WTC11 (cell line): Measurements from ENCODE around the gene EPHB3. TPM values are rescaled to one million over a fixed set of nuclear protein-coding genes. Genes with fewer than 3 reads are reported as not detected.
A peak's percentile ranks its signal among the peaks of the same experiment; 100 is the strongest.

Source experiments
- ATF1 ChIP-seq: sonication (generic); formaldehyde crosslinking; IDR thresholded peaks from 2 replicates; pipeline ENCODE4 v1.8.1; 2023; ENCODE audit warnings: mild to moderate bottlenecking, moderate library complexity, missing genetic modification reagents
- CREB1 ChIP-seq: sonication (generic); formaldehyde crosslinking; IDR thresholded peaks from 2 replicates; pipeline ENCODE4 v1.8.0; 2023; ENCODE audit warnings: mild to moderate bottlenecking, missing genetic modification reagents
- ELF4 ChIP-seq: sonication (generic); formaldehyde crosslinking; IDR thresholded peaks from 2 replicates; pipeline ENCODE4 v1.8.1; 2022; ENCODE audit warnings: low read depth, mild to moderate bottlenecking, moderate library complexity, missing genetic modification reagents
- FOXJ3 ChIP-seq: sonication (generic); formaldehyde crosslinking; IDR thresholded peaks from 2 replicates; pipeline ENCODE4 v1.9.0; 2021; ENCODE audit warnings: missing genetic modification reagents, mild to moderate bottlenecking, borderline replicate concordance
- GABPB1 ChIP-seq: sonication (generic); formaldehyde crosslinking; IDR thresholded peaks from 2 replicates; pipeline ENCODE4 v1.8.1; 2023; ENCODE audit warnings: mild to moderate bottlenecking, missing genetic modification reagents
- GTF2I ChIP-seq: fragments of 250-450 bp; sonication (Bioruptor Pico); conservative IDR thresholded peaks from 2 replicates; pipeline ENCODE4 v1.4.0; 2021; ENCODE audit warnings: mild to moderate bottlenecking
- NFATC4 ChIP-seq: fragments of 250-450 bp; sonication (Bioruptor Pico); IDR thresholded peaks from 2 replicates; pipeline ENCODE4 v1.9.0; 2021; ENCODE audit warnings: mild to moderate bottlenecking
- NR1H2 ChIP-seq: sonication (generic); formaldehyde crosslinking; IDR thresholded peaks from 2 replicates; pipeline ENCODE4 v1.9.0; 2021; ENCODE audit warnings: mild to moderate bottlenecking, moderate library complexity, missing genetic modification reagents
- OVOL2 ChIP-seq: fragments of 250-450 bp; sonication (Bioruptor Pico); IDR thresholded peaks from 2 replicates; pipeline ENCODE4 v1.9.0; 2021; ENCODE audit warnings: mild to moderate bottlenecking, borderline replicate concordance
- ZNF138 ChIP-seq: sonication (generic); formaldehyde crosslinking; conservative IDR thresholded peaks from 2 replicates; pipeline ENCODE4 v1.8.1; 2022; ENCODE audit warnings: mild to moderate bottlenecking, moderate library complexity, missing genetic modification reagents
- ZNF232 ChIP-seq: sonication (generic); formaldehyde crosslinking; IDR thresholded peaks from 2 replicates; pipeline ENCODE4 v1.8.0; 2022; ENCODE audit warnings: mild to moderate bottlenecking, missing genetic modification reagents
- total RNA-seq: library from RNA; stranded (reverse); gene quantifications from 3 replicates; pipeline ENCODE4 v1.2.3, GENCODE V29; 2021
- TF ChIP-seq, protein P1 (sequence below): fragments of 250-450 bp; sonication (Bioruptor Pico); IDR thresholded peaks from 2 replicates; pipeline ENCODE4 v2.1.2; 2022; ENCODE audit warnings: mild to moderate bottlenecking, moderate library complexity
- TF ChIP-seq, protein P2 (sequence below): fragments of 200-600 bp; IDR thresholded peaks from 2 replicates; pipeline ENCODE4 v1.8.0; 2022; ENCODE audit warnings: antibody characterized with exemption
- TF ChIP-seq, protein P3 (sequence below): sonication (generic); formaldehyde crosslinking; IDR thresholded peaks from 2 replicates; pipeline ENCODE4 v1.8.0; 2023; ENCODE audit warnings: missing genetic modification reagents, mild to moderate bottlenecking, borderline replicate concordance
- TF ChIP-seq, protein P4 (sequence below): sonication (generic); formaldehyde crosslinking; IDR thresholded peaks from 2 replicates; pipeline ENCODE4 v1.8.1; 2022; ENCODE audit warnings: missing genetic modification reagents, borderline replicate concordance
- TF ChIP-seq, protein P5 (sequence below): sonication (generic); formaldehyde crosslinking; IDR thresholded peaks from 2 replicates; pipeline ENCODE4 v1.8.1; 2023; ENCODE audit warnings: mild to moderate bottlenecking, missing genetic modification reagents, borderline replicate concordance

EPHB3 gene
- total RNA-seq, 1 experiment from 2014 or later: 11.4 TPM

DNA sequence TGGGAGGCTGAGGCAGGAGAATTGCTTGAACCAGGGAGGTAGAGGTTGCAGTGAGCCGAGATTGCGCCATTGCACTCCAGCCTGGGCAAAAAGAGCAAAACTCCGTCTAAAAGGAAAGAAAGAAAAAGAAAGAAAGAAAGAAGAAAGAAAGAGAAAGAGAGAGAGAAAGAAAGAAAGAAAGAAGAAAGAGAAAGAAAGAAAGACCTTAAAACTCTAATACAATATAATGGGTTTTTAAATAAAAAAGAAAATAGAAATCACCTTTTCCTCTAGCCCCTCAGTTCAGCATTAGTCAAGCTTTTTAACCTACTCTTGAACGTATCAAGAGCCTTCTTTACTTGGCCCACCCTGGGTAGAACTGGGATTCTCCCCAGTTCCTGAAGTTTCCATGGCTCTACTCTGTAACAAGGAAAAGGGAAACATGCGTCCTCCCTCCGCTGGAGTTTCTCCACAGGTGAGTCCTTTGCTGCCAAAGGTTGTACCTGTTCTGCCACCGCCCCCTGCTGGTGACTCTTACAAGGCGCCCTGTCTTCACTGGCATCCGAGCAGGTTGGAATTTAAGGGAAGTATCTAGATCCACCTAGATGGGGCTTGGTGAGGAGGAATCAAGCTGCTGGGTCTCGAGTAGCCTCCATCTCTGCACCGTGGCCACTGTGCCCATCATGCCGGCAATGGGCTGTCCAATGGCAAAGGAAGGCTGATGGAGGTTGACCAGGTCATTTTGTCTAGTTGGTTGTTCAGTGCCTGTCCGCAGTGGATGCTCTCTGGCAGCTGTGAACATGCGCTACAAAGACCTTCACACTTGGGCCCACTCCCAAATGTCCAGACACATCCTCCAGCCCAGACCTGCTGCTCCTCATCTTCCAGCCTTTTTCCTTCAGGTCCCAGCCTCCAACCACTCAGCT lies 20.6 kb upstream of the EPHB3 start (continued):
- TF ChIP-seq, protein P1, sequence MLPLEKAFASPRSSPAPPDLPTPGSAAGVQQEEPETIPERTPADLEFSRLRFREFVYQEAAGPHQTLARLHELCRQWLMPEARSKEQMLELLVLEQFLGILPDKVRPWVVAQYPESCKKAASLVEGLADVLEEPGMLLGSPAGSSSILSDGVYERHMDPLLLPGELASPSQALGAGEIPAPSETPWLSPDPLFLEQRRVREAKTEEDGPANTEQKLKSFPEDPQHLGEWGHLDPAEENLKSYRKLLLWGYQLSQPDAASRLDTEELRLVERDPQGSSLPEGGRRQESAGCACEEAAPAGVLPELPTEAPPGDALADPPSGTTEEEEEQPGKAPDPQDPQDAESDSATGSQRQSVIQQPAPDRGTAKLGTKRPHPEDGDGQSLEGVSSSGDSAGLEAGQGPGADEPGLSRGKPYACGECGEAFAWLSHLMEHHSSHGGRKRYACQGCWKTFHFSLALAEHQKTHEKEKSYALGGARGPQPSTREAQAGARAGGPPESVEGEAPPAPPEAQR (CRISPR knock-in tag): no peak
- TF ChIP-seq FOXJ3 (CRISPR knock-in tag) (no peak), CREB1 (CRISPR knock-in tag) (no peak), GABPB1 (CRISPR knock-in tag) (no peak), ELF4 (no peak), GTF2I (CRISPR knock-in tag) (no peak), OVOL2 (CRISPR knock-in tag) (no peak), ZNF232 (CRISPR knock-in tag) (no peak), NFATC4 (no peak), ATF1 (no peak), ZNF138 (CRISPR knock-in tag) (no peak), NR1H2 (no peak)
- TF ChIP-seq, protein P2, sequence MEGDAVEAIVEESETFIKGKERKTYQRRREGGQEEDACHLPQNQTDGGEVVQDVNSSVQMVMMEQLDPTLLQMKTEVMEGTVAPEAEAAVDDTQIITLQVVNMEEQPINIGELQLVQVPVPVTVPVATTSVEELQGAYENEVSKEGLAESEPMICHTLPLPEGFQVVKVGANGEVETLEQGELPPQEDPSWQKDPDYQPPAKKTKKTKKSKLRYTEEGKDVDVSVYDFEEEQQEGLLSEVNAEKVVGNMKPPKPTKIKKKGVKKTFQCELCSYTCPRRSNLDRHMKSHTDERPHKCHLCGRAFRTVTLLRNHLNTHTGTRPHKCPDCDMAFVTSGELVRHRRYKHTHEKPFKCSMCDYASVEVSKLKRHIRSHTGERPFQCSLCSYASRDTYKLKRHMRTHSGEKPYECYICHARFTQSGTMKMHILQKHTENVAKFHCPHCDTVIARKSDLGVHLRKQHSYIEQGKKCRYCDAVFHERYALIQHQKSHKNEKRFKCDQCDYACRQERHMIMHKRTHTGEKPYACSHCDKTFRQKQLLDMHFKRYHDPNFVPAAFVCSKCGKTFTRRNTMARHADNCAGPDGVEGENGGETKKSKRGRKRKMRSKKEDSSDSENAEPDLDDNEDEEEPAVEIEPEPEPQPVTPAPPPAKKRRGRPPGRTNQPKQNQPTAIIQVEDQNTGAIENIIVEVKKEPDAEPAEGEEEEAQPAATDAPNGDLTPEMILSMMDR: peak; percentile 87
- TF ChIP-seq, protein P3, sequence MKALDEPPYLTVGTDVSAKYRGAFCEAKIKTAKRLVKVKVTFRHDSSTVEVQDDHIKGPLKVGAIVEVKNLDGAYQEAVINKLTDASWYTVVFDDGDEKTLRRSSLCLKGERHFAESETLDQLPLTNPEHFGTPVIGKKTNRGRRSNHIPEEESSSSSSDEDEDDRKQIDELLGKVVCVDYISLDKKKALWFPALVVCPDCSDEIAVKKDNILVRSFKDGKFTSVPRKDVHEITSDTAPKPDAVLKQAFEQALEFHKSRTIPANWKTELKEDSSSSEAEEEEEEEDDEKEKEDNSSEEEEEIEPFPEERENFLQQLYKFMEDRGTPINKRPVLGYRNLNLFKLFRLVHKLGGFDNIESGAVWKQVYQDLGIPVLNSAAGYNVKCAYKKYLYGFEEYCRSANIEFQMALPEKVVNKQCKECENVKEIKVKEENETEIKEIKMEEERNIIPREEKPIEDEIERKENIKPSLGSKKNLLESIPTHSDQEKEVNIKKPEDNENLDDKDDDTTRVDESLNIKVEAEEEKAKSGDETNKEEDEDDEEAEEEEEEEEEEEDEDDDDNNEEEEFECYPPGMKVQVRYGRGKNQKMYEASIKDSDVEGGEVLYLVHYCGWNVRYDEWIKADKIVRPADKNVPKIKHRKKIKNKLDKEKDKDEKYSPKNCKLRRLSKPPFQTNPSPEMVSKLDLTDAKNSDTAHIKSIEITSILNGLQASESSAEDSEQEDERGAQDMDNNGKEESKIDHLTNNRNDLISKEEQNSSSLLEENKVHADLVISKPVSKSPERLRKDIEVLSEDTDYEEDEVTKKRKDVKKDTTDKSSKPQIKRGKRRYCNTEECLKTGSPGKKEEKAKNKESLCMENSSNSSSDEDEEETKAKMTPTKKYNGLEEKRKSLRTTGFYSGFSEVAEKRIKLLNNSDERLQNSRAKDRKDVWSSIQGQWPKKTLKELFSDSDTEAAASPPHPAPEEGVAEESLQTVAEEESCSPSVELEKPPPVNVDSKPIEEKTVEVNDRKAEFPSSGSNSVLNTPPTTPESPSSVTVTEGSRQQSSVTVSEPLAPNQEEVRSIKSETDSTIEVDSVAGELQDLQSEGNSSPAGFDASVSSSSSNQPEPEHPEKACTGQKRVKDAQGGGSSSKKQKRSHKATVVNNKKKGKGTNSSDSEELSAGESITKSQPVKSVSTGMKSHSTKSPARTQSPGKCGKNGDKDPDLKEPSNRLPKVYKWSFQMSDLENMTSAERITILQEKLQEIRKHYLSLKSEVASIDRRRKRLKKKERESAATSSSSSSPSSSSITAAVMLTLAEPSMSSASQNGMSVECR (CRISPR knock-in tag): no peak
- TF ChIP-seq, protein P4, sequence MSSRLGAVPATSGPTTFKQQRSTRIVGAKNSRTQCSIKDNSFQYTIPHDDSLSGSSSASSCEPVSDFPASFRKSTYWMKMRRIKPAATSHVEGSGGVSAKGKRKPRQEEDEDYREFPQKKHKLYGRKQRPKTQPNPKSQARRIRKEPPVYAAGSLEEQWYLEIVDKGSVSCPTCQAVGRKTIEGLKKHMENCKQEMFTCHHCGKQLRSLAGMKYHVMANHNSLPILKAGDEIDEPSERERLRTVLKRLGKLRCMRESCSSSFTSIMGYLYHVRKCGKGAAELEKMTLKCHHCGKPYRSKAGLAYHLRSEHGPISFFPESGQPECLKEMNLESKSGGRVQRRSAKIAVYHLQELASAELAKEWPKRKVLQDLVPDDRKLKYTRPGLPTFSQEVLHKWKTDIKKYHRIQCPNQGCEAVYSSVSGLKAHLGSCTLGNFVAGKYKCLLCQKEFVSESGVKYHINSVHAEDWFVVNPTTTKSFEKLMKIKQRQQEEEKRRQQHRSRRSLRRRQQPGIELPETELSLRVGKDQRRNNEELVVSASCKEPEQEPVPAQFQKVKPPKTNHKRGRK: peak; percentile 90; the same call in 1 of the 2 replicates
- TF ChIP-seq, protein P5, sequence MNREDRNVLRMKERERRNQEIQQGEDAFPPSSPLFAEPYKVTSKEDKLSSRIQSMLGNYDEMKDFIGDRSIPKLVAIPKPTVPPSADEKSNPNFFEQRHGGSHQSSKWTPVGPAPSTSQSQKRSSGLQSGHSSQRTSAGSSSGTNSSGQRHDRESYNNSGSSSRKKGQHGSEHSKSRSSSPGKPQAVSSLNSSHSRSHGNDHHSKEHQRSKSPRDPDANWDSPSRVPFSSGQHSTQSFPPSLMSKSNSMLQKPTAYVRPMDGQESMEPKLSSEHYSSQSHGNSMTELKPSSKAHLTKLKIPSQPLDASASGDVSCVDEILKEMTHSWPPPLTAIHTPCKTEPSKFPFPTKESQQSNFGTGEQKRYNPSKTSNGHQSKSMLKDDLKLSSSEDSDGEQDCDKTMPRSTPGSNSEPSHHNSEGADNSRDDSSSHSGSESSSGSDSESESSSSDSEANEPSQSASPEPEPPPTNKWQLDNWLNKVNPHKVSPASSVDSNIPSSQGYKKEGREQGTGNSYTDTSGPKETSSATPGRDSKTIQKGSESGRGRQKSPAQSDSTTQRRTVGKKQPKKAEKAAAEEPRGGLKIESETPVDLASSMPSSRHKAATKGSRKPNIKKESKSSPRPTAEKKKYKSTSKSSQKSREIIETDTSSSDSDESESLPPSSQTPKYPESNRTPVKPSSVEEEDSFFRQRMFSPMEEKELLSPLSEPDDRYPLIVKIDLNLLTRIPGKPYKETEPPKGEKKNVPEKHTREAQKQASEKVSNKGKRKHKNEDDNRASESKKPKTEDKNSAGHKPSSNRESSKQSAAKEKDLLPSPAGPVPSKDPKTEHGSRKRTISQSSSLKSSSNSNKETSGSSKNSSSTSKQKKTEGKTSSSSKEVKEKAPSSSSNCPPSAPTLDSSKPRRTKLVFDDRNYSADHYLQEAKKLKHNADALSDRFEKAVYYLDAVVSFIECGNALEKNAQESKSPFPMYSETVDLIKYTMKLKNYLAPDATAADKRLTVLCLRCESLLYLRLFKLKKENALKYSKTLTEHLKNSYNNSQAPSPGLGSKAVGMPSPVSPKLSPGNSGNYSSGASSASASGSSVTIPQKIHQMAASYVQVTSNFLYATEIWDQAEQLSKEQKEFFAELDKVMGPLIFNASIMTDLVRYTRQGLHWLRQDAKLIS (CRISPR knock-in tag): no peak
